Erythroblast (primary cell): Measurements from ENCODE around the gene PIEZO2.

Experiments used
- GATA1 ChIP-seq: IDR thresholded peaks from 2 replicates; pipeline ENCODE4 v1.6.1; 2011; ENCODE audit warnings: low read depth, mild to moderate bottlenecking, control low read depth, low read length, moderate library complexity
- POLR2A ChIP-seq: IDR thresholded peaks from 2 replicates; pipeline ENCODE4 v1.6.1; 2011; ENCODE audit warnings: mild to moderate bottlenecking, low read length

GRCh38 chr18:11035814-11036495 is 113.4 kb downstream of the PIEZO2 start:
- TF ChIP-seq POLR2A (no peak), GATA1 (no peak)
